Tibial nerve (tissue), 4 donors: ENCODE data around the gene GGPS1. TPM values are rescaled to one million over a fixed set of nuclear protein-coding genes. Genes with fewer than 3 reads are reported as not detected.

ENCODE experiments used
- DNase-seq, 2 donors: peaks; one replicate each; pipeline ENCODE4 v3.0.0-alpha.2; 2019; ENCODE audit warnings: low spot score in 2 of 2
- H3K27ac ChIP-seq, 4 donors: fragments of 200-600 bp; sonication (generic) in 3 of 4; one replicate each; pipeline ENCODE4 v1.5.1; 2017 to 2019; ENCODE audit warnings: mild to moderate bottlenecking in 1 of 4
- H3K27me3 ChIP-seq, 2 donors: fragments of 200-600 bp; sonication (generic) in 1 of 2; one replicate each; pipeline versions ENCODE4 v1.5.1 to v1.6.0; 2017 to 2019
- H3K36me3 ChIP-seq, 3 donors: fragments of 200-600 bp; sonication (generic); one replicate each; pipeline ENCODE4 v1.5.1; 2018 to 2019
- H3K4me1 ChIP-seq, 4 donors: fragments of 200-600 bp; sonication (generic) in 3 of 4; one replicate each; pipeline ENCODE4 v1.5.1; 2017 to 2019
- H3K4me3 ChIP-seq, 4 donors: fragments of 200-600 bp; sonication (generic) in 3 of 4; one replicate each; pipeline ENCODE4 v1.5.1; 2017 to 2019; ENCODE audit warnings: mild to moderate bottlenecking in 1 of 4, moderate library complexity in 1 of 4
- H3K9me3 ChIP-seq, 4 donors: fragments of 200-600 bp; sonication (generic) in 3 of 4; one replicate each; pipeline ENCODE4 v1.5.1; 2017 to 2019
- EP300 ChIP-seq, 2 donors: sonication (generic); formaldehyde crosslinking; IDR thresholded peaks; one replicate each; pipeline ENCODE4 v1.6.1; 2017; ENCODE audit warnings: antibody characterized with exemption in 2 of 2, mild to moderate bottlenecking in 1 of 2
- POLR2A ChIP-seq, 2 donors: fragments of 450-650 bp; IDR thresholded peaks; one replicate each; pipeline ENCODE4 v1.6.1; 2017; ENCODE audit warnings: antibody characterized with exemption in 2 of 2, mild to moderate bottlenecking in 2 of 2, moderate library complexity in 2 of 2
- whole genome bisulfite sequencing, 2 donors: methylation state at CpG; one replicate each; pipeline ENCODE4 v1.1.5; 2018; 5-methylcytosine and 5-hydroxymethylcytosine counted together
- total RNA-seq, 4 donors: library from RNA; depleted of rRNA; stranded (reverse); fragments of >200 nt; gene quantifications; one replicate each; pipeline ENCODE4 v1.1.0, GENCODE V29; 2016
- TF ChIP-seq, protein P1 (sequence below), 5 experiments: fragments of 200-600 bp in 3 of 5; fragments of 450-650 bp in 2 of 5; sonication (generic) in 3 of 5; IDR thresholded peaks; one replicate each; pipeline ENCODE4 v1.5.1; 2016 to 2019; ENCODE audit warnings: antibody characterized with exemption in 5 of 5, mild to moderate bottlenecking in 3 of 5, moderate library complexity in 2 of 5

The GGPS1 gene
- total RNA-seq, 4 donors from 2014 or later: 12.9 to 26.2 (median 15.7) TPM

DNA sequence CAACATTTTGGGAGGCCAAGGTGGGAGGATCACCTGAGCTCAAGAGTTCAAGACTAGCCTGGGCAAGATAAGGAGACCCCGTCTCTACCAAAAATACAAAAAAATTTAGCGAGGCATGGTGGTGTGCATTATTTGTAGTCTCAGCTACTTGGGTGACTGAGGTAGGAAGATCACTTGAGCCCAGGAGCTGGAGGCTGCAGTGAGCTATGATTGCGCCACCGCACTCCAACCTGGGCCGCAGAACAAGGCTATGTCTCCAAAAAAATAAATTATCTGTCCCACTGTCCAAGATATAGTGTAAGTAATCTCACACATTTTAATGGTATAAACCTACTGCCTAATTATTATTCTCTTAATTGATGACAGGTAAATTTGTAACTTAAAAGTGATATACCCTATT is 13.2 kb upstream of the GGPS1 start:
- DNase-seq: no peak
- Histone ChIP-seq H3K36me3 (peaks cover 0 to 13% (median 0%) of the 10 kb centered on the region in 3 donors), H3K4me3 (no peak overlapping the region), H3K9me3 (no peaks in the 10 kb centered on the region), H3K27ac (no peak overlapping the region), H3K27me3 (no peaks in the 10 kb centered on the region), H3K4me1 (peaks cover 0 to 58% (median 6%) of the 10 kb centered on the region in 4 donors)
- TF ChIP-seq EP300 (IDR thresholded peaks at IDR 0.05) (no peak), POLR2A (IDR thresholded peaks at IDR 0.05) (no peak)
- TF ChIP-seq, protein P1, sequence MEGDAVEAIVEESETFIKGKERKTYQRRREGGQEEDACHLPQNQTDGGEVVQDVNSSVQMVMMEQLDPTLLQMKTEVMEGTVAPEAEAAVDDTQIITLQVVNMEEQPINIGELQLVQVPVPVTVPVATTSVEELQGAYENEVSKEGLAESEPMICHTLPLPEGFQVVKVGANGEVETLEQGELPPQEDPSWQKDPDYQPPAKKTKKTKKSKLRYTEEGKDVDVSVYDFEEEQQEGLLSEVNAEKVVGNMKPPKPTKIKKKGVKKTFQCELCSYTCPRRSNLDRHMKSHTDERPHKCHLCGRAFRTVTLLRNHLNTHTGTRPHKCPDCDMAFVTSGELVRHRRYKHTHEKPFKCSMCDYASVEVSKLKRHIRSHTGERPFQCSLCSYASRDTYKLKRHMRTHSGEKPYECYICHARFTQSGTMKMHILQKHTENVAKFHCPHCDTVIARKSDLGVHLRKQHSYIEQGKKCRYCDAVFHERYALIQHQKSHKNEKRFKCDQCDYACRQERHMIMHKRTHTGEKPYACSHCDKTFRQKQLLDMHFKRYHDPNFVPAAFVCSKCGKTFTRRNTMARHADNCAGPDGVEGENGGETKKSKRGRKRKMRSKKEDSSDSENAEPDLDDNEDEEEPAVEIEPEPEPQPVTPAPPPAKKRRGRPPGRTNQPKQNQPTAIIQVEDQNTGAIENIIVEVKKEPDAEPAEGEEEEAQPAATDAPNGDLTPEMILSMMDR (IDR thresholded peaks at IDR 0.05): no peak
- 96 to 100% methylated on average over 5 of the region's 5 CpGs for WGBS, 2 donors

DNA sequence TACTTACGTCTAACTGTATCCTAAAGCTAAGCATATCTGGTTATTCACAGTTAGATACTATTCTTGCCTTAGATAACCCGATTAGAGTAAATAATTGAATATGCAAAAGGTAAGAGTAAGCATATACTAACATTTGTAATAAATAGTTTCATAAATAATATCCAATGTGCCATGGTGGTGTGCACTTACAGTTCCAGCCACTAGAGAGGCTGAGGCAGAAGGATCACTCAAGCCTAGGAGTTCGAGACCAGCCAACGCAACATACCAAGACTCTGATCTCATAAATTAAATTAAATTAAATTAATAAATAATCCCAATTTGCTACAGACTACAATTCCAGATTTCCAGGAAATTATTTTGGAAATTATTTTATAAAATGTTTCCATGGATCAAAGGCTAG is 12.6 kb upstream of the GGPS1 start:
- WGBS, 2 donors: 95 to 97% methylated on average over 4 of the region's 4 CpGs
- no peak for DNase-seq
- peaks cover 0 to 55% (median 6%) of the 10 kb centered on the region in 4 donors for H3K4me1 ChIP-seq
- H3K27me3 ChIP-seq: no peaks in the 10 kb centered on the region
- H3K4me3 ChIP-seq: no peak overlapping the region
- no peak overlapping the region for H3K27ac ChIP-seq
- H3K9me3 ChIP-seq: no peaks in the 10 kb centered on the region
- no peak for TF ChIP-seq POLR2A (IDR thresholded peaks at IDR 0.05)
- TF ChIP-seq, protein P1 (IDR thresholded peaks at IDR 0.05): no peak
- TF ChIP-seq EP300 (IDR thresholded peaks at IDR 0.05): no peak
- peaks cover 0 to 13% (median 0%) of the 10 kb centered on the region in 3 donors for H3K36me3 ChIP-seq

DNA sequence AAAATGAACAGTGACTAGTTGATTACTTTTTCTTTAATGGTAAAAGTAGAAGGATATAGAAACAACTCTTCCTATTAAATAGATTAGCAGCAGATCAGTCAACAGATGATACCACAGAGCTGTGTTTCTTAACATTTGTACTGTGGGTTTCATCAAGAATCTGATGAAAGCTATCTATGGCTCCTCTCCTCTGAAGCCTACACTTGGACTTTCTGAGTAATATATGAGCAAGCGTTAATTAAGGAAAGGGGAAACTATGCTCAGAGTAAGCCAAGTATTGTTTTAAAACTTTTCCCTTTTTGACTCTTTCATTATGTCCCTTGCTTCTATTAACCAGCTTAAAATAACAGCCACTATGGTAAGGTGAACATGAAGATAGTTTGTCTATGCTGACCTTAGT is 11.2 kb upstream of the GGPS1 start:
- no peaks in the 10 kb centered on the region for H3K27me3 ChIP-seq
- H3K9me3 ChIP-seq: no peaks in the 10 kb centered on the region
- no peak overlapping the region for H3K4me3 ChIP-seq
- peaks cover 0 to 59% (median 6%) of the 10 kb centered on the region in 4 donors for H3K4me1 ChIP-seq
- TF ChIP-seq POLR2A (IDR thresholded peaks at IDR 0.05) (no peak), EP300 (IDR thresholded peaks at IDR 0.05) (no peak)
- TF ChIP-seq, protein P1 (IDR thresholded peaks at IDR 0.05): no peak
- no peak for DNase-seq
- H3K27ac ChIP-seq: no peak overlapping the region
- H3K36me3 ChIP-seq: peaks cover 0 to 9% (median 0%) of the 10 kb centered on the region in 3 donors
- 29 to 48% methylated on average over 1 of the region's 1 CpG for WGBS, 2 donors

DNA sequence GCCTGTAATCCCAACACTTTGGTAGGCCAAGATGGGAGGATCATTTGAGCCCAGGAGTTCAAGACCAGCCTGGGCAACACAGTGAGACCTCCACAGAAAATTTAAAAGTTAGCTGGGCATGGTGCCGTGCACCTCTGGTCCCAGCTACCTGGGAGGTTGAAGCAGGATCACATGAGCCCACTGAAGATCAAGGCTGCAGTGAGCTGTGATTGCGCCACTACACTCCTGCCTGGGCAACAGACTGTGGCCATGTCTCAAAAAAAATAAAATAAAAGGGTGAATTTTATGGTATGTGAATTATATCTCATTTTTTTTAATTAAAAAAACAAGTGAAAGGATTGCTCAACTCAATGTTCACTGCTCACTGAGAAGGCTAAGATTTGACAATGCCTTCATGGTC is 9.1 kb upstream of the GGPS1 start:
- no peak for DNase-seq
- Histone ChIP-seq H3K4me3 (no peak overlapping the region), H3K9me3 (no peaks in the 10 kb centered on the region), H3K4me1 (peaks cover 0 to 60% (median 1%) of the 10 kb centered on the region in 4 donors), H3K27me3 (no peaks in the 10 kb centered on the region), H3K36me3 (peaks cover 0 to 9% (median 0%) of the 10 kb centered on the region in 3 donors), H3K27ac (no peak overlapping the region)
- TF ChIP-seq EP300 (IDR thresholded peaks at IDR 0.05): no peak
- TF ChIP-seq POLR2A (IDR thresholded peaks at IDR 0.05): no peak
- TF ChIP-seq, protein P1 (IDR thresholded peaks at IDR 0.05): no peak
- WGBS, 2 donors: 92 to 97% methylated on average over 2 of the region's 2 CpGs

DNA sequence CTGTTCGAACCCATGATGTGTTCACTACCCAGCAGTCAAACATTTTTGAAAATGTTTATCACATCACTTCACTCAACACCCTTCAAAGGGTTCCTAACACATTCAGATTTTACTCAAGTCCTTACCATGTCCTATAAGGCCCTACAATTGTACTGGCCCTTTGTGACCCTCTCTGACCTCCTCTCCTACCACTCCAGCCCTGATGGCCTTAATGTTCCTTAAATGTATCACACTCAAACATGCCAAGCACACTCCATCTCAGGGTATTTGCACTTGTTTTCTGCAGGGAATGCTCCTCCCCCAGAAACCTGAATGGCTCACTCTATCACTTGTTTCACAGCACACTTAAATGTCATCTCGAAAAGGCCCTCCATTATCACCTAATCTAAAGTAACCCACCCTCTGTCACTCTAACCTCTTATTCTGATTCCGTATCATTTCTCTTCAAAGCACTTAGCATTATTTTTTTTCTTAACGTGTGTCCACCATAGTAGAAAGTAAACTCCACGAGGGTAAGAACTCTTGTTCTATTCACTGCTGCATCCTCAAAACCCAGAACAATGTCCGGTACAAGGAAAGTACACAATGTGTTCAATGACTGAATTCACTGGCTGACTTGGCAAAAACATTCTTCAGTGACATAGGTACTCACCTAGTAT is 7.7 kb upstream of the GGPS1 start:
- Histone ChIP-seq H3K9me3 (no peaks in the 10 kb centered on the region), H3K36me3 (peaks cover 0 to 9% (median 0%) of the 10 kb centered on the region in 3 donors), H3K27ac (no peak overlapping the region), H3K4me1 (peaks cover 0 to 64% (median 14%) of the 10 kb centered on the region in 4 donors), H3K4me3 (no peak overlapping the region), H3K27me3 (no peaks in the 10 kb centered on the region)
- 84% methylated on average over 6 of the region's 6 CpGs for WGBS, 2 donors
- TF ChIP-seq, protein P1 (IDR thresholded peaks at IDR 0.05): no peak
- TF ChIP-seq EP300 (IDR thresholded peaks at IDR 0.05) (no peak), POLR2A (IDR thresholded peaks at IDR 0.05) (no peak)
- DNase-seq: no peak
